ENCODE data around the gene STON1. TPM values are rescaled to one million over a fixed set of nuclear protein-coding genes. Genes with fewer than 3 reads are reported as not detected.
A peak's percentile ranks its signal among the peaks of the same experiment; 100 is the strongest.

The STON1 gene
- total RNA-seq, 2 experiments from 2014 or later = 1.3 TPM

DNA sequence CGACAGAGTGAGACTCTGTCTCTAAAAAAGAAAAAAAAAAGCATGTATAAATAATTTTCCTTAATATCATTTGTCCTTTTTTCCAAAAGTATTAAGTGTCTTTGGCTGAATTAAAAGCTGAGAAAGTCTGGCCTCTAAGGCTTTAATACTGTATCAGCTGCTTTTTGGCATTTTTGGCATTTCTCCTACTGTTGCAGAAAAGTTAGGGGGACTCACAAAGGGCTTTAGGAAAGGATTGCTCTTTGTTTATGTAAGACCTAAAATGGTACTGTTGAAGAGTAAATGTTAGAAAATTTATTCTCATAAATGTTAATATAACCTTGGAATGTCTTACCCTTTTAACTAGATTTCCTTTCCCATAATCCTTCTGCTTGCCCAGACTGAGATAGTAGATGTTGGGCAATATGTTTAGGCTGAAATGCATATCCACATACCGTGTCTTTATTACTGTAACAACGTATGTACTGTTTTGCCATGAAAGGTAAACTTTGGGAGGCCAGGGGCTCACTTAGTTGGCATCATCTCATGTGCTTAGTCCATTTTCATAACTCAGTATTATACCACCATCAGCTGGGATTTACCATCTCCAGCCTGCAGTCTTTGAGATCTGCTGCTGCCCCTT lies 18.0 kb upstream of the STON1 start:
- H3K9me3 ChIP-seq (ENCODE audit: control insufficient read depth in 1 of 2, insufficient read depth in 1 of 2, low read length in 2 of 2) = no peaks in the 10 kb centered on the region
- peaks cover 93% of the 10 kb centered on the region for H3K36me3 Mint-ChIP-seq (ENCODE audit: low read depth)
- H3K9me3 Mint-ChIP-seq = no peaks in the 10 kb centered on the region
- no peaks in the 10 kb centered on the region for H3K27me3 Mint-ChIP-seq
- DNase-seq = no peak
- peaks cover 19% of the 10 kb centered on the region for H3K4me1 ChIP-seq (ENCODE audit: insufficient read depth, low read length)
- no peak overlapping the region for H3K4me3 Mint-ChIP-seq
- no peak overlapping the region for H3K4me3 ChIP-seq (ENCODE audit: low read length)
- TF ChIP-seq, protein P1, sequence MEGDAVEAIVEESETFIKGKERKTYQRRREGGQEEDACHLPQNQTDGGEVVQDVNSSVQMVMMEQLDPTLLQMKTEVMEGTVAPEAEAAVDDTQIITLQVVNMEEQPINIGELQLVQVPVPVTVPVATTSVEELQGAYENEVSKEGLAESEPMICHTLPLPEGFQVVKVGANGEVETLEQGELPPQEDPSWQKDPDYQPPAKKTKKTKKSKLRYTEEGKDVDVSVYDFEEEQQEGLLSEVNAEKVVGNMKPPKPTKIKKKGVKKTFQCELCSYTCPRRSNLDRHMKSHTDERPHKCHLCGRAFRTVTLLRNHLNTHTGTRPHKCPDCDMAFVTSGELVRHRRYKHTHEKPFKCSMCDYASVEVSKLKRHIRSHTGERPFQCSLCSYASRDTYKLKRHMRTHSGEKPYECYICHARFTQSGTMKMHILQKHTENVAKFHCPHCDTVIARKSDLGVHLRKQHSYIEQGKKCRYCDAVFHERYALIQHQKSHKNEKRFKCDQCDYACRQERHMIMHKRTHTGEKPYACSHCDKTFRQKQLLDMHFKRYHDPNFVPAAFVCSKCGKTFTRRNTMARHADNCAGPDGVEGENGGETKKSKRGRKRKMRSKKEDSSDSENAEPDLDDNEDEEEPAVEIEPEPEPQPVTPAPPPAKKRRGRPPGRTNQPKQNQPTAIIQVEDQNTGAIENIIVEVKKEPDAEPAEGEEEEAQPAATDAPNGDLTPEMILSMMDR (IDR thresholded peaks at IDR 0.05) = no peak
- no peak overlapping the region for H3K27ac Mint-ChIP-seq
- ChIA-PET CTCF (no interaction called here), POLR2A (no interaction called here)
- intact Hi-C loops (cut with DNase I, micrococcal nuclease) = no loop called here
- peaks cover 80% of the 10 kb centered on the region for H3K36me3 ChIP-seq (ENCODE audit: insufficient read depth, low read length)
- peaks cover 31% of the 10 kb centered on the region for H3K4me1 Mint-ChIP-seq (ENCODE audit: low read depth)
- no peak overlapping the region for H3K27ac ChIP-seq (ENCODE audit: low read depth in 1 of 2, low read length in 2 of 2)
- ATAC-seq (ENCODE audit: poor library complexity) = no peak
- H3K27me3 ChIP-seq (ENCODE audit: control insufficient read depth in 1 of 2, insufficient read depth in 2 of 2, low read length in 2 of 2) = no peaks in the 10 kb centered on the region

DNA sequence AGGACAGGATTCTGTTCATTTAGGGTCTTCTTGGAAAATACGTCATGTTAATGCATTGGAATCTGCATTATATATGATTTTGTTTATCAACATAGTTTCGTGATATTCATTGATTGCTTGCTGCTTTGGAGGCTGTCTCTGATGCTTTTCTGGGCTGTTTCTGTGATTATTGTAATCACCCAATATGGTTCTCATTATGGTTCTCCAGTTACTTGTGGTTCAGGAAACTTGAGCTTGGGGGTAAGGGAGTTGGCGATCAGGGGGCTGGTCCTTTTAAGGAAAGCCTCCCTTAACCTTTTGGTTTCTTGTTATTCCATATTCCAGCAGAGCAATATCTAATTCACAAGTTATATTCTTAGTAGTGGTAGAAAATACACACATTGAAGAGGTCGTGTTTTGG lies 17.4 kb upstream of the STON1 start:
- Histone ChIP-seq H3K27me3 (ENCODE audit: control insufficient read depth in 1 of 2, insufficient read depth in 2 of 2, low read length in 2 of 2) (no peaks in the 10 kb centered on the region), H3K9me3 (ENCODE audit: control insufficient read depth in 1 of 2, insufficient read depth in 1 of 2, low read length in 2 of 2) (no peaks in the 10 kb centered on the region), H3K4me1 (ENCODE audit: insufficient read depth, low read length) (peaks cover 19% of the 10 kb centered on the region), H3K27ac (ENCODE audit: low read depth in 1 of 2, low read length in 2 of 2) (no peak overlapping the region), H3K4me3 (ENCODE audit: low read length) (no peak overlapping the region), H3K36me3 (ENCODE audit: insufficient read depth, low read length) (peaks cover 80% of the 10 kb centered on the region)
- Mint-ChIP-seq H3K4me3 (no peak overlapping the region), H3K9me3 (no peaks in the 10 kb centered on the region), H3K4me1 (ENCODE audit: low read depth) (peaks cover 27% of the 10 kb centered on the region), H3K27me3 (no peaks in the 10 kb centered on the region), H3K36me3 (ENCODE audit: low read depth) (peaks cover 94% of the 10 kb centered on the region), H3K27ac (peak overlapping the region; percentile 45)
- ATAC-seq (ENCODE audit: poor library complexity) (no peak), DNase-seq (no peak)
- ChIA-PET POLR2A (no interaction called here), CTCF (no interaction called here)
- TF ChIP-seq, protein P1 (IDR thresholded peaks at IDR 0.05) = no peak
- intact Hi-C loops (cut with DNase I, micrococcal nuclease) = no loop called here

DNA sequence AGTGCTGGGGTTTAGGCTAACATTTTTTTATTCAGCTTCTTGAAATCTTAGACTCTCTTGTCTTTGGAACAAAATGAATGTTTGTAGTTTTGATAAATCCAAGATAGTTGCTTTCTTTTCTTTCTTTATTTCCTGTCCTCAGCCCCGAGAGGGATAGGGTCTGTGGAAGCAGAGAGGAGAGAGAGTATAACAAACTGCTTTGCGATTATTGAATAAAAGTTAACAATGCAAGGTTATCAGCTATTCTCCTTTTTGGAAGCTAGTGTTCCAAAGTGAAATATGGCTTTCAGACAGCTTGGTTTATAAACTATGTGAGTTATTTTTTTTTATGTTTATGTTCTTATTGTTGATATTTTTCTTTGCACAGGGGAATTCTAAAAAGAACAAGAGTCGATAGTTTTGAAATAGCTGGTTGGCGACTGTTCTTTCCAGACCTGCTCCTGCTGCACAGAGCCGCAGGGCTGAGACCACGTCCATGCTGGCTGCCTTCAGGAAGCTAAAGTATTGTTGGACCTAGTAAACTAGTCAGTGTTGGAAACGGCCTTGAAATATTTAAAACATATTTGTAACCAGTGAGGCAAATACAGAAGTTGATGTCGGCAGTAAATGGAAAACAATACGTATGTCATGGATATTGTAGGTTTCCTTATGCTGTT lies 15.5 kb upstream of the STON1 start:
- peaks cover 96% of the 10 kb centered on the region for H3K36me3 Mint-ChIP-seq (ENCODE audit: low read depth)

More for the DNA sequence above, 15.5 kb upstream of the STON1 start:
- Histone ChIP-seq H3K4me3 (ENCODE audit: low read length) (no peak overlapping the region), H3K27me3 (ENCODE audit: control insufficient read depth in 1 of 2, insufficient read depth in 2 of 2, low read length in 2 of 2) (no peaks in the 10 kb centered on the region), H3K36me3 (ENCODE audit: insufficient read depth, low read length) (peaks cover 87% of the 10 kb centered on the region), H3K27ac (ENCODE audit: low read depth in 1 of 2, low read length in 2 of 2) (no peak overlapping the region), H3K4me1 (ENCODE audit: insufficient read depth, low read length) (peaks cover 4% of the 10 kb centered on the region), H3K9me3 (ENCODE audit: control insufficient read depth in 1 of 2, insufficient read depth in 1 of 2, low read length in 2 of 2) (no peaks in the 10 kb centered on the region)
- H3K27me3 Mint-ChIP-seq = no peaks in the 10 kb centered on the region
- peaks cover 12% of the 10 kb centered on the region for H3K4me1 Mint-ChIP-seq (ENCODE audit: low read depth)
- H3K27ac Mint-ChIP-seq = no peak overlapping the region
- no peaks in the 10 kb centered on the region for H3K9me3 Mint-ChIP-seq
- no peak overlapping the region for H3K4me3 Mint-ChIP-seq
- ChIA-PET CTCF (no interaction called here), POLR2A (no interaction called here)
- no peak for ATAC-seq (ENCODE audit: poor library complexity)
- intact Hi-C loops (cut with DNase I, micrococcal nuclease) = no loop called here
- TF ChIP-seq, protein P1 (IDR thresholded peaks at IDR 0.05) = no peak
- no peak for DNase-seq
